CD14-positive monocyte (primary cell): ENCODE measurements around the gene LINGO4. TPM values are rescaled to one million over a fixed set of nuclear protein-coding genes. Genes with fewer than 3 reads are reported as not detected.

ENCODE experiments used
- DNase-seq, 3 donors: peaks; one replicate each; pipeline ENCODE4 v3.0.0-alpha.2; 2011 to 2022
- H2AFZ ChIP-seq: 2 replicates; pipeline ENCODE4 v1.6.0; 2012; ENCODE audit warnings: mild to moderate bottlenecking, low read depth, low read length, inconsistent platforms; ENCODE audit not compliant: insufficient read depth, poor library complexity, severe bottlenecking
- H3K27ac ChIP-seq, 2 donors: 1 replicate in 1 of 2; 2 replicates in 1 of 2; pipeline ENCODE4 v1.5.1; 2012 to 2013; ENCODE audit warnings: low read length in 2 of 2, control low read depth in 1 of 2, inconsistent platforms in 1 of 2, low read depth in 1 of 2, mild to moderate bottlenecking in 1 of 2
- H3K27me3 ChIP-seq, 2 donors: one replicate each; pipeline versions ENCODE4 v1.6.0 to v1.6.1; 2011 to 2013; ENCODE audit warnings: low read length in 2 of 2; ENCODE audit not compliant: control insufficient read depth in 2 of 2, insufficient read depth in 2 of 2
- H3K36me3 ChIP-seq, 2 donors: replicated peaks in 1 of 2; 1 replicate in 1 of 2; 2 replicates in 1 of 2; pipeline versions ENCODE4 v1.5.1 to v1.6.1; 2012 to 2013; ENCODE audit warnings: low read length in 2 of 2, control low read depth in 1 of 2, inconsistent platforms in 1 of 2, mild to moderate bottlenecking in 1 of 2; ENCODE audit not compliant: insufficient read depth in 2 of 2, control insufficient read depth in 1 of 2
- H3K4me1 ChIP-seq, 2 donors: 1 replicate in 1 of 2; 2 replicates in 1 of 2; pipeline versions ENCODE4 v1.5.1 to v1.6.1; 2012 to 2013; ENCODE audit warnings: low read length in 2 of 2, control low read depth in 1 of 2, inconsistent platforms in 1 of 2, mild to moderate bottlenecking in 1 of 2, moderate library complexity in 1 of 2; ENCODE audit not compliant: insufficient read depth in 2 of 2, control insufficient read depth in 1 of 2
- H3K4me2 ChIP-seq: replicated peaks from 2 replicates; pipeline ENCODE3; 2012; ENCODE audit warnings: low read length, moderate library complexity, mild to moderate bottlenecking; ENCODE audit not compliant: poor library complexity, severe bottlenecking; ENCODE audit errors: extremely low read depth
- H3K4me3 ChIP-seq, 3 experiments: fragments of 200-600 bp in 1 of 3; sonication (generic) in 1 of 3; replicated peaks in 1 of 3; 1 replicate in 2 of 3; 2 replicates in 1 of 3; pipeline ENCODE4 v1.5.1; 2011 to 2013; ENCODE audit warnings: low read length in 3 of 3, mild to moderate bottlenecking in 3 of 3, control low read depth in 2 of 3, low read depth in 2 of 3, inconsistent platforms in 1 of 3, moderate library complexity in 1 of 3
- H3K79me2 ChIP-seq: 2 replicates; pipeline ENCODE4 v1.6.0; 2012; ENCODE audit warnings: mild to moderate bottlenecking, control low read depth, inconsistent platforms, low read length, moderate library complexity; ENCODE audit not compliant: insufficient read depth
- H3K9ac ChIP-seq: 2 replicates; pipeline ENCODE4 v1.6.0; 2017; ENCODE audit warnings: low read length, mild to moderate bottlenecking; ENCODE audit not compliant: insufficient read depth, poor library complexity, severe bottlenecking
- H3K9me3 ChIP-seq, 2 donors: replicated peaks in 1 of 2; 1 replicate in 1 of 2; 2 replicates in 1 of 2; pipeline versions ENCODE4 v1.5.1 to v1.6.1; 2012 to 2013; ENCODE audit warnings: low read length in 2 of 2, control low read depth in 1 of 2; ENCODE audit not compliant: control insufficient read depth in 1 of 2, insufficient read depth in 1 of 2
- H4K20me1 ChIP-seq: 2 replicates; pipeline ENCODE4 v1.6.0; 2012; ENCODE audit warnings: mild to moderate bottlenecking, low read length, control low read depth, moderate library complexity; ENCODE audit not compliant: insufficient read depth
- H3K27ac Mint-ChIP-seq, 7 donors: one replicate each; pipeline ENCODE4 v1.8.0; 2020; ENCODE audit warnings: mild to moderate bottlenecking in 7 of 7, mixed read lengths in 7 of 7, moderate library complexity in 6 of 7, inconsistent platforms in 2 of 7
- H3K27me3 Mint-ChIP-seq, 3 donors: one replicate each; pipeline ENCODE4 v1.8.0; 2021 to 2022; ENCODE audit warnings: low read depth in 3 of 3, mild to moderate bottlenecking in 3 of 3, mixed read lengths in 3 of 3, moderate library complexity in 3 of 3, inconsistent platforms in 1 of 3
- H3K36me3 Mint-ChIP-seq, 2 donors: one replicate each; pipeline ENCODE4 v1.8.0; 2020; ENCODE audit warnings: mixed read lengths in 2 of 2, inconsistent platforms in 1 of 2, mild to moderate bottlenecking in 1 of 2
- H3K4me1 Mint-ChIP-seq: one replicate; pipeline ENCODE4 v1.8.0; 2020; ENCODE audit warnings: mild to moderate bottlenecking, mixed read lengths
- H3K4me3 Mint-ChIP-seq, 2 donors: one replicate each; pipeline ENCODE4 v1.8.0; 2020; ENCODE audit warnings: mild to moderate bottlenecking in 2 of 2, mixed read lengths in 2 of 2, moderate library complexity in 1 of 2
- H3K9me3 Mint-ChIP-seq, 7 donors: one replicate each; pipeline ENCODE4 v1.8.0; 2020 to 2022; ENCODE audit warnings: mixed read lengths in 7 of 7, mild to moderate bottlenecking in 6 of 7, moderate library complexity in 6 of 7, inconsistent platforms in 2 of 7
- CTCF ChIP-seq: fragments of 200-600 bp; IDR thresholded peaks from one replicate; pipeline ENCODE4 v1.8.0; 2022; ENCODE audit warnings: antibody characterized with exemption, mild to moderate bottlenecking
- WGBS: methylation state at CpG from one replicate; pipeline ENCODE4 v1.1.5; 2013; ENCODE audit warnings: missing lambda C conversion rate; ENCODE audit not compliant: insufficient coverage; 5-methylcytosine and 5-hydroxymethylcytosine counted together
- intact Hi-C, 2 donors: fragments of 100-400 bp; cut with micrococcal nuclease; formaldehyde crosslinking; loops; one replicate each; pipeline versions ENCODE4 v1.15.0 to v1.15.1; 2023
- polyA plus RNA-seq, 3 donors: library from polyadenylated mRNA; depleted of rRNA in 1 of 3; unstranded in 2 of 3; stranded (reverse) in 1 of 3; fragments of 300-500 nt in 2 of 3; fragments of >200 nt in 1 of 3; fragmentation: Illumina TruSeq in 2 of 3; gene quantifications; 1 replicate in 2 of 3; 2 replicates in 1 of 3; pipeline ENCODE4 v1.2.3, GENCODE V29; 2012 to 2021

LINGO4 gene
- polyA plus RNA-seq, 3 donors: not detected

GRCh38 chr1:151851886-151852285, 46.7 kb upstream of the LINGO4 start:
- Histone ChIP-seq H3K27ac (no peak overlapping the region), H3K4me1 (peaks cover 8 to 12% of the 10 kb centered on the region in 2 donors), H3K27me3 (peaks cover 3 to 28% of the 10 kb centered on the region in 2 donors), H3K9ac (no peak overlapping the region), H3K79me2 (no peaks in the 10 kb centered on the region), H3K9me3 (no peaks in the 10 kb centered on the region), H3K36me3 (no peaks in the 10 kb centered on the region), H3K4me2 (no peak overlapping the region), H3K4me3 (no peak overlapping the region), H2AFZ (no peak overlapping the region), H4K20me1 (no peaks in the 10 kb centered on the region)
- Mint-ChIP-seq H3K27me3 (peaks cover 23 to 31% (median 27%) of the 10 kb centered on the region in 3 donors), H3K4me3 (no peak overlapping the region), H3K4me1 (peaks cover 21% of the 10 kb centered on the region), H3K9me3 (peaks cover 0 to 7% (median 0%) of the 10 kb centered on the region in 7 donors), H3K27ac (no peak overlapping the region), H3K36me3 (no peaks in the 10 kb centered on the region)
- WGBS: 87% methylated on average over 8 of the region's 8 CpGs
- no peak for TF ChIP-seq CTCF
- DNase-seq: no peak
- intact Hi-C loops: no loop called here

- no peak for DNase-seq
- intact Hi-C loops: no loop called here
Observed at GRCh38 chr1:151849871-151850270, 44.7 kb upstream of the LINGO4 start.

More at GRCh38 chr1:151849871-151850270, 44.7 kb upstream of the LINGO4 start:
- no peaks in the 10 kb centered on the region for H3K79me2 ChIP-seq
- no peaks in the 10 kb centered on the region for H3K4me1 ChIP-seq
- H4K20me1 ChIP-seq: no peaks in the 10 kb centered on the region
- Mint-ChIP-seq H3K36me3 (no peaks in the 10 kb centered on the region), H3K9me3 (no peaks in the 10 kb centered on the region), H3K27me3 (peaks cover 24 to 39% (median 36%) of the 10 kb centered on the region in 3 donors), H3K4me1 (peaks cover 9% of the 10 kb centered on the region), H3K27ac (no peak overlapping the region), H3K4me3 (no peak overlapping the region)
- TF ChIP-seq CTCF: no peak
- no peak overlapping the region for H3K9ac ChIP-seq
- no peak overlapping the region for H3K27ac ChIP-seq
- no peak overlapping the region for H2AFZ ChIP-seq
- no peak overlapping the region for H3K4me2 ChIP-seq
- no peaks in the 10 kb centered on the region for H3K9me3 ChIP-seq
- H3K36me3 ChIP-seq: no peaks in the 10 kb centered on the region
- peaks cover 4 to 35% of the 10 kb centered on the region in 2 donors for H3K27me3 ChIP-seq
- H3K4me3 ChIP-seq: no peak overlapping the region
